OCI-LY7 (cell line): ENCODE results near the gene TSPOAP1.

Experiments used
- CTCF ChIP-seq: fragments of 200-600 bp; sonication (generic); conservative IDR thresholded peaks from 2 replicates; pipeline ENCODE4 v1.5.1; 2014; ENCODE audit warnings: mild to moderate bottlenecking, antibody characterized with exemption, low read length, moderate library complexity, mixed read lengths
- EZH2phosphoT487 ChIP-seq: fragments of 200-600 bp; sonication (generic); IDR thresholded peaks from 2 replicates; pipeline ENCODE4 v1.6.1; 2018; ENCODE audit warnings: low read depth, borderline replicate concordance, mild to moderate bottlenecking, mixed run types, antibody characterized with exemption, low read length, moderate library complexity, mixed read lengths

- no peak for TF ChIP-seq CTCF
- no peak for TF ChIP-seq EZH2phosphoT487
These were observed 3.9 kb downstream of the TSPOAP1 start for GRCh38 chr17:58324409-58325288.
